GM12873 (cell line): ENCODE data around the gene DHTKD1.

Source experiments
- CTCF ChIP-seq: IDR thresholded peaks from 2 replicates; pipeline ENCODE4 v1.5.1; 2012; ENCODE audit warnings: low read depth, mild to moderate bottlenecking, moderate library complexity, low read length, control low read depth; ENCODE audit not compliant: insufficient read depth; ENCODE audit errors: missing control alignments

DHTKD1 gene

GRCh38 chr10:12098966-12099365, 30.2 kb downstream of the DHTKD1 start:
- no peak for TF ChIP-seq CTCF

- TF ChIP-seq CTCF = no peak
Observed at GRCh38 chr10:12103802-12104201, 35.0 kb downstream of the DHTKD1 start.

GRCh38 chr10:12107781-12108180, 39.0 kb downstream of the DHTKD1 start:
- TF ChIP-seq CTCF = no peak

- no peak for TF ChIP-seq CTCF
Observed at GRCh38 chr10:12109286-12109685, 40.5 kb downstream of the DHTKD1 start.

GRCh38 chr10:12111528-12111927, 42.8 kb downstream of the DHTKD1 start:
- no peak for TF ChIP-seq CTCF

- no peak for TF ChIP-seq CTCF
Observed at GRCh38 chr10:12113627-12114026, 44.9 kb downstream of the DHTKD1 start.

- TF ChIP-seq CTCF = no peak
Observed at GRCh38 chr10:12121673-12122072, 52.9 kb downstream of the DHTKD1 start.
